ENCODE measurements around the gene CATSPER4. TPM values are rescaled to one million over a fixed set of nuclear protein-coding genes. Genes with fewer than 3 reads are reported as not detected.

CATSPER4 gene
- total RNA-seq, 6 donors from 2014 or later: not detected

GRCh38 chr1:26200413-26200812, 10.0 kb downstream of the CATSPER4 start:
- H3K27me3 ChIP-seq: no peaks in the 10 kb centered on the region
- TF ChIP-seq EP300 (IDR thresholded peaks at IDR 0.05) (no peak), POLR2A (IDR thresholded peaks at IDR 0.05) (no peak), CTCF (IDR thresholded peaks at IDR 0.05) (no peak), POLR2AphosphoS5 (IDR thresholded peaks at IDR 0.05) (no peak)
- 84 to 86% methylated on average over 5 of the region's 5 CpGs for WGBS, 2 donors
- ATAC-seq (ENCODE audit: low FRiP score in 2 of 2) (no peak), DNase-seq (no peak)
- no peak overlapping the region for H3K4me3 ChIP-seq
- no peaks in the 10 kb centered on the region for H3K36me3 ChIP-seq
- no peak overlapping the region for H3K27ac ChIP-seq
- H3K4me1 ChIP-seq: peaks cover 0 to 7% (median 4%) of the 10 kb centered on the region in 4 donors
- H3K9me3 ChIP-seq: no peaks in the 10 kb centered on the region

- WGBS, 2 donors: 82 to 83% methylated on average over 5 to 9 of the region's 9 CpGs
- Histone ChIP-seq H3K4me3 (no peak overlapping the region), H3K9me3 (no peaks in the 10 kb centered on the region), H3K27me3 (no peaks in the 10 kb centered on the region), H3K27ac (no peak overlapping the region), H3K4me1 (peaks cover 0 to 7% (median 4%) of the 10 kb centered on the region in 4 donors), H3K36me3 (no peaks in the 10 kb centered on the region)
- DNase-seq: no peak
- ATAC-seq (ENCODE audit: low FRiP score in 2 of 2): no peak
- no peak for TF ChIP-seq CTCF (IDR thresholded peaks at IDR 0.05)
- TF ChIP-seq POLR2AphosphoS5 (IDR thresholded peaks at IDR 0.05): no peak
- TF ChIP-seq POLR2A (IDR thresholded peaks at IDR 0.05): no peak
- no peak for TF ChIP-seq EP300 (IDR thresholded peaks at IDR 0.05)
Measured at GRCh38 chr1:26203642-26204318, 13.4 kb downstream of the CATSPER4 start.

- 74 to 91% methylated on average over 5 of the region's 5 CpGs for WGBS, 2 donors
- no peak for ATAC-seq (ENCODE audit: low FRiP score in 2 of 2)
Measured at GRCh38 chr1:26210147-26210870, 19.9 kb downstream of the CATSPER4 start.

GRCh38 chr1:26212726-26213125, 22.3 kb downstream of the CATSPER4 start:
- WGBS, 2 donors: 80 to 90% methylated on average over 5 of the region's 5 CpGs
- no peaks in the 10 kb centered on the region for H3K9me3 ChIP-seq
- no peak for TF ChIP-seq POLR2A (IDR thresholded peaks at IDR 0.05)
- no peak for TF ChIP-seq POLR2AphosphoS5 (IDR thresholded peaks at IDR 0.05)
- no peak for TF ChIP-seq CTCF (IDR thresholded peaks at IDR 0.05)
- TF ChIP-seq EP300 (IDR thresholded peaks at IDR 0.05): no peak
- no peak overlapping the region for H3K4me3 ChIP-seq
- H3K27ac ChIP-seq: no peak overlapping the region
- no peaks in the 10 kb centered on the region for H3K36me3 ChIP-seq
- H3K27me3 ChIP-seq: no peaks in the 10 kb centered on the region
- DNase-seq (no peak), ATAC-seq (ENCODE audit: low FRiP score in 2 of 2) (no peak)
- H3K4me1 ChIP-seq: no peaks in the 10 kb centered on the region

More at GRCh38 chr1:26210147-26210870, 19.9 kb downstream of the CATSPER4 start:
- no peak overlapping the region for H3K4me3 ChIP-seq
- no peaks in the 10 kb centered on the region for H3K9me3 ChIP-seq
- H3K27ac ChIP-seq: no peak overlapping the region
- DNase-seq: no peak
- H3K4me1 ChIP-seq: no peaks in the 10 kb centered on the region
- H3K36me3 ChIP-seq: no peaks in the 10 kb centered on the region
- H3K27me3 ChIP-seq: no peaks in the 10 kb centered on the region
- TF ChIP-seq EP300 (IDR thresholded peaks at IDR 0.05): no peak
- no peak for TF ChIP-seq POLR2A (IDR thresholded peaks at IDR 0.05)
- TF ChIP-seq CTCF (IDR thresholded peaks at IDR 0.05): no peak
- TF ChIP-seq POLR2AphosphoS5 (IDR thresholded peaks at IDR 0.05): no peak

Measured in upper lobe of left lung (tissue), 6 donors.